CD4-positive, alpha-beta T cell treated with Interleukin-2 at 100 ng/mL for 4 hours (primary cell): ENCODE results near the gene PER1.

Experiments
- DNase-seq: peaks from one replicate; pipeline ENCODE4 v3.0.0-alpha.2; 2020; ENCODE audit warnings: low spot score

Gene PER1

GRCh38 chr17:8096541-8096940 lies 55.7 kb downstream of the PER1 start:
- DNase-seq = no peak

GRCh38 chr17:8095361-8095760 lies 56.8 kb downstream of the PER1 start:
- DNase-seq = no peak

GRCh38 chr17:8091033-8091687 lies 61.0 kb downstream of the PER1 start:
- no peak for DNase-seq
